Renal cortical epithelial cell (primary cell): ENCODE data around the gene MICAL3. TPM values are rescaled to one million over a fixed set of nuclear protein-coding genes. Genes with fewer than 3 reads are reported as not detected.

Experiments
- DNase-seq: peaks from one replicate; pipeline ENCODE4 v3.0.0-alpha.2; 2011; ENCODE audit warnings: low read depth
- total RNA-seq: library from RNA; depleted of rRNA; stranded (reverse); fragments of >200 nt; gene quantifications from 2 replicates; pipeline ENCODE4 v1.2.3, GENCODE V29; 2014

The MICAL3 gene
- total RNA-seq, 1 donor from 2014 or later, result 132 TPM

DNA sequence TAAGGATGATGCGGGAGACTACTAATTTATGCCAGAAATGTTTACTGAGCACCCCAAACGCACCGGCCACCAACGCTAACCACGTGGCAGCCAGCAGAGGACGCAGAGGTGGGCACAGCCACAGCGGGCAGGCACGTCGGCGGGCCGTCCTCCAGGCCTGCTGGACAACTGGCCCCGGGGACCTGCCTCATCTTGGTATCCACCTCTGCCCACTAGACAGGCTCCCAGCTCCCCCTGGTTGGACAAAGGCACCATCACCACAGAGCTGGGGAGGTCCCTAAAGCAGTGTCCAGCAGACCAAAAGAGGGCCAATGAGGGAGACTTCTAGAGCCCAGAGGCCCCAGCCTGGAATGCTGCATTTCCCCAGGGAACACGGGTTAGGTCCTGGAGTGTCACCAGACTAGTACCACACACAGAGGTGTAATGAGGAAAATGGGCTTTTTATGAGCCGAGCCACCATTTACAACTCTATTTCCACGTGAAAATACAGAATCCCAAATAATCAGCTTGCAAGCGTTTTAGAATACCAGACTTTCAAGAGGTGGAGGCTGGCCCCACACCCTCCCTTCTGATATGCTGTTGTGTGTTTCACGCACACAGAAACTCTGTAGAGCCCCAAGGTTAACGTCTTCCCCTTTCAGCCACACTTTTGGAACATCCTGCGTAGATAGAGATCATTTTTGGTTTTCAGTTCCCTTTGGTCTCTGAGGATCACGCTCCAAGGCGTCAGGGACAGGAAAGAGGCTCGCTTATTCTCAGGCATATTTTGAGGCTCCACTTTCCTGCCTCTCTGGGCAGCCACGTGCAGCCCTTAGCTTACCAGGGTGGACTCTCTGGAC, 226.4 kb downstream of the MICAL3 start:
- DNase-seq, result no peak

DNA sequence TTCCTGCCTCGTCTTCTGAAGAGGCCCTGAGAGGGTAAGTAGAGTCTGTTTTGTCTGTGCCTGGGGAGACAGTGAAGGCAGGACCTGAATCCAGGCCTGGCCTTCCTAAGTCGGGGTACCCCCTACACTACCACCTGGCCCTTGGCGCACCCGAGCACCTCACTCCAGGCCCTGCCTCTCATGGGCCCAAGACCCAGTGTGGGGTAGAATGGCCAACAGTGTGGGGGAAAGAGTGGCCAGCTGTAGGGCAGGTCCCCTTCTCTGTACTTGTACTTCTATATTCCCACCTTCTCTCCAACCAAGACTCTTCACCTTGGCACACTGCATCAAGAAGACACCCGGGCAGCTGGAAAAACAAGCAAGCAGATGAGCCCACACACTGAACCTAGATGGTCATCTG, 227.7 kb downstream of the MICAL3 start:
- DNase-seq, result no peak

DNA sequence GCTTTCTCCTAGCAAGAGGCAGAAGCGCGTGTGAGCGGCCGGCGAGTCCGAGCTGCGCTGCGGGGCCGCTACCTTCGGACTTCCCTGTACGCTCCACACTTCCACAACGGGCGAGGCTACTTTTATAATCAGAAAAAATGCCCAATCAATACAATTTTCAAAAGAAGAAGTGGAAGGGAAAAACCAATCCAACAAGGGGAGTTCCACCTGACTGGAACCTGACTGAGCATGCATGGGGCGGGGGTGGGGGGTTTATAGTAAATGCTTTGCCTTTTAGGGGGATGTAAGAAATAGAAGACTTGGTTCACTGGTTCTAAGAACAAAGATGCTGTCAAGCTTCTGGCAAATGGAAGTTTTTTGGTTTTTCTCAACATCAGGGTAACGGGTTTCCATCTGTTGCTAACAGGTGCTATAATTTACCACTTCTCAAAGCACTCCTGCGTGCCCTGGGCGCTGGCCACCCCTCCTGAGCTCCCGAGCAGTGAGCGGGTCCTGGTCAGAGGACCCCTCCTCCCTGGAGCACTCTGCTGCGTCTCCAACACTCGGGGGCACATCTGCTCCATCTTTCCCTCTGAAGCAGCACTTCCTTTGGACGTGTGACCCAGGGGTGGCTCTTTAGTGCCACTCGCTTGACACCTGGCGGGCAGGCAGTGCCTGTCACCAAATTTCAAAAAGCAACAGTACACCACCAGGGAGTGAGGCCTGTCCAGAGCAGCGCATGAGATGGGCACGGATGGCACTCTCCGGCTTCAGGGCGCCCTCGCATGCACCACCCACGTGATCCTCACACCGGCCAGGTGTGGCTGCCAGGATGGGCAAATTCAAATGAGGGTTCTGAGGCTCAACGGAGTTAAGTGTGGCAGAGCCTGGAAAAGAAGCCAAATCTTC, 228.5 kb downstream of the MICAL3 start:
- no peak for DNase-seq

DNA sequence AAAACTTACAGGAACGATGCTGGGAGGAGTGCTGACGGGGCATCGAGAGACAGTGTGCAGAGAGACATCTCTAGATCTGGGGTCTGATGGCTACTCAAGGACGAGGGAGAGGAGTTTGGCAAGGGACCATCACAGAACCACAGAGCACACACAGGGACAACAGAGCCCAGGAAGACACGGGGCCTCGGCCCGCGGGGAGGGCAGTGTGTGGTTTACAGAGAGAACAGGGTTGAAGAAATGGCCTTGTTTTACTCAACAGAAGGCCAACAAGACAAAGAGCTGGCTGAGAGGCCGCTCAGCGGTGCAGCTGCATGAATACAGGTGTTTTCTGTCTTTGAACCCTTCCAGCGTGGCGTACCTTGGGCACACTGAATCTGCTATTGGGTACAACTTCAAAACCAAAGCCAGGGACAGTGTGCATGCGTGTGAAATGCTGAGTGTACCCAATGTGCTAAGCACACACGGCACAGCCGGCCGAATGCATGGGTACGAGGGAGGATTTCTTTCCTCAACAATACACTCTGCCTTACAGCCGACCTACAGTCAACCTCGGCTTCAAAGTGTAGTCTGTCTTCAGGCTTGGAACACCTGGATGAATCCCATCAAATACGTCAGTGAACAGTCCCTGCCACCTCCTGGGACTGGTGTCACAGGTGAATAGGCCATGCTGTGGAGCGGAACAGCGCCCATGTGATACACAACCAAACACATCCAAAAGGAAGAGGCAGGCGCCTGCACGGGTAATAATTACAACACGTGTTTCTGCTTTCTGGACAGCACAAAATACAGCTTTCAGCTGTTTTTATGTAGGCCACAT, 229.4 kb downstream of the MICAL3 start:
- DNase-seq, result no peak

DNA sequence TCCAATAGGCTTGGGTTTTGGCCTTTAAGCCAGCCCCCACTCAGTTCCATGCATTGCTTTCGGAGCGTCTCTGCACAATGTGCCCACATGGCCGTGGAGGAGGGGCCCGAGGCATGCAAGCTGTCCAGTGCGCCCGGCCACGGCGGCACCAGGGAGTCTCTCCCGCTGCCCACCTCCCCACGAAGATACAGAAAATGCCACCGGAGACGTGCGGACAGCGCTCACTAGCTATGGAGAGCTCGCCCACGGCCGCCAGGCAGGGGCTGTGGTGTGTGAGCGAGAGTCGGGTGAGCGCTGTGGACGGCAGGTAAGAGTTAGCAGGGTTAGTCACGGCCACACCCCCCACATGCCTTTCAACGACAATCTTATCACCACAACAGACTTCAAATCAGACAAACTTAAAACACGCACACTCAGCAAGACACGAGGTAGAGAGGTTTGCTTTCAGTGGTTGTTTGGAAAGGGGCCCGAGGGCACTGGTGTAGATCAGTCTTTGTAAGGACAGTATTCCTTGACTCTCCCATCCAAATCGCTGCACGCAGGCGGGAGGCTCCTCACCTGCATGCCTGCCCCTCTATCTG, 231.4 kb downstream of the MICAL3 start:
- no peak for DNase-seq

DNA sequence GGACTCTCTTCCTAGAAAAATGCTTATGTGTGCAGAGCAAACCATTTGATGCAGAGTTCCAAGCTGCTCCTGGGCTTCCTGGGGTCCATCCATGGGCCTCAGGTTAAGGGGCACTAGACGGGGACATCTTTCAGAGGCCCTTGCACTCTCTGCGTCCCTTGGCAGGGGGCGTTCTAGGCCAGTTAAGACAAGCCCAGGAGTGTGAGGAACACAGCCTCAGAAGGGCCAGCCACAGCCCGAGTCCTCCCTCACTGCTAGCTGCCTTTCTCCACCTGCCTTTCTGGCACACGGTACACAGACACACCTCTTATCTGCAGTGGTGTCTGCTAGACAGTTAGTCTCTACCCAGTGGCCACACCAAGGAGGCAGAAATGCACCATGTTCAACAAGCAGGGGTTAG, 232.1 kb downstream of the MICAL3 start:
- no peak for DNase-seq

DNA sequence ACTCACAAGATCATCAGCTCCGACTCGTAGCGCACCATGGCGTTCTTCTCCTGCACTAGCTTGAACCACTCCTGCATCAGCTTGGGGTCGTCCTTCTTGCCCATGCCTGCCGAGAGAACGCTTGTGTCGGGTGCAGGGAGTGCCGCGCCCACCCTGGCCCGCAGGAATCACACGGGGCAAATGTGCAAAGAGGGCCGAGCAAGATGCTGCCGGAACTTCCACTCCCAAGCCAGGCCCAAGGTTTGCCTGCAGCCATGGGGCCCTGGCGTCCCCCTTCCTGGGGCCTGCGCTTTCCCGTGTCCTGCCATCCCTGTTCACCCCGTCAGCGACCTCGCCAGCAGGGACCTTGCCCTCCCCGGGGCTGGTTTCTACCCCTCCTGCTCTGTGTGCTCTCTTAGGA, 233.2 kb downstream of the MICAL3 start:
- no peak for DNase-seq

DNA sequence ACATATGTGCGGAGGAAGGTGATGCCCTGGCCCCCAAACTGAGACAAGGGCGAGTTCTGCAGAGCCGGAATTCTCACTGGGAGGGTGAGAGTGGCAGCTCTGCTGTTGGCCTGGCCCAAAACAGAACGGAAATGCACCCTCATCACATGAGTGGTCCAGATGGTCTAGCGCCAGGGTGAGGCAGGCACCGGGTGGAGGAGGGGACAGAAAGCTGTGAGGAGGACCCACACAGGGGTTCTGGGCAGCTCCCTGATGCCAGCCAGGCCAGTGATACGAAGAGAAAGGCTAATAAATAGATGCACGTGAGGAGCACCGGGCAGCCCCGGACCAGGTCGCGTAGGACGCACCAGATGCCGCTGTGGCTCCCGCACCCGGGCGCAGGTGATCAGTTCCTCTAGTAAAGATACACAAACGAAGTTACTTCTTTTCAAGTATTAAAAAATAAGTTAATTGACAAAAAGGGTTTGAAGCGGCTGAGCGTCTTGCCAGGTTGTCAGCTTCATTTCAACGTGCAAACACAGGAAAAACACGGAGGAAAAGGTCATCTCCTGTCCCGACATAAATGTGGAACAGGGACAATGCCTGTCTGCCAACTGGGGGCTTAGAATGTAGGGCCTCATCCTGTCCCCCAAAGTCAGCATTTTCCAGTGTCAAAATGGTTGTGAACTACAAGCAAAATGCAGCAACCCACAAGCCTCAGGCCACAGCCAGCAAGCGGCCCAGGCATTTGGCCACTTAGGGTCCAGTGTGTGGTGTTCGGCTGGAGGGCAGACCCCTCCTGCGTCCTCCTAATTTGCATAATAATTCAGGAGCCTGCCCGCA, 234.8 kb downstream of the MICAL3 start:
- DNase-seq, result no peak

DNA sequence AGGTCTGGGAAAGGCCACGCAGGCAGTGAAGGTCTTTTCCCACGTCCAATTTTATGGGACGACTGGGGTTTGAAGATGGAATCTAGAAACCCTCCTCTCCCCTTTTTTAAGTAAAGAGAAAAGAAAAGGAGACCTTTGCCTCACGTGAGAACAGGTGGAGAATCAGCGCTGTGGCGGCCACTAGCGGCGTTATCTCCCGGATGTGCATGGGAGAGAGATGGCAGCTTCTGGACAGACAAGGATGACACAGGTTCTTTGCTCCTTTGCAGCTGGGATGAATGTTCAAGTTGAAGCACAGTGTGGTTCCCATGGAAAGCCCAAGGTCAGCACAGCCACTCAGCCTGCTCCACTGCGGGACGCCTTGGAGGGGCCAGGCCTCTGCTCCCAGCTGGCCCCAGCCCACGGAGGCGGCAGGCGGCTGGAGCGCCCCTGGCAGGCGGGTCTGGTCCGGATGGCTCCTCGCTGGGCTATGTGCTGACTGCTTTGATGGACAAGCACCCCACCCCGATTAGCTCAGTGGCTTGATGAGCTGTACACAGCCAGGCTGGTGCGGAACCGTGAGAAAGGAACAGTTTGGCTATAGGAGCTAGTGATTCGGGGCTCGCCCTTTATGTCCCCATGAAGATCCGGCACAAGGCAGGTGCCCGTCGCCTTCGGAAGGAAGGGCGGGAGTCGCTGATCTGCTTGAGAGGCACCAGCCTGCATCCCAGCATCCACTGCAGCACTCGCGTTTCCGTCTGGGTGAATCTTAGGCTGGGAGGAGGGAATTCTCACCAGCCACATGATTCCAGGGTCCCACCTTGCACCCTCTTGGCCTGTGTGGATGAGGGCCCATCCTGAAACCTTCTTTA, 235.6 kb downstream of the MICAL3 start:
- no peak for DNase-seq

DNA sequence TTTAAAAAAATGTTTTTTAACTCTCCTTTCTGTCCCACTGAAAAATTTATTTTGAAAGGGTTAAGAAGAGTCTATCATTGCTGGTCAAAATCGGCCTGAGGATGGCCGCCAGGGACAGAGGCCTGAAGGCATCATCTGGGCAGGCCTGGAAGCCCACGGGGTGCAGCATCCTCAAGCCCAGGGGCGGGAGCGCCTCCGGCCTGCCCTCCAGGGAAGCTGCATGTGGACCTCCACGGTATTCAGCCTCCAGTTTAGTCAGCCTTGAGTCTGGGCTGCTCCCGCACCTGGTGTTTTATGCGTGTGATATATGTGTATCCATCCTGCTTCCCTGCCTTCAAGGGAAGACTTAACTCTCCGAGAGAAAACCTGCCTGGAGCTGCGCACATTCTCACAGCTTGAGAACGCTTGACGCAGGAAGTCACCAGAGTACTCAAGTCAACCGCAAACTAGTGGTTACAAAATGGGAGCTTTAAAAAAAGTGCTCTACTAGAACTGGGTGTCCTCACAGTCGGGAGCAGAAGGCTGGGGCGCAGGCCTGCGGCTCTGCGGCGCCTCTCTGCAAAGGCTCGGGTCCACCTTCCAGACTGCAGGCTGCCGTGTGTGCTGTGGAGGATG, 236.5 kb downstream of the MICAL3 start:
- DNase-seq, result no peak

DNA sequence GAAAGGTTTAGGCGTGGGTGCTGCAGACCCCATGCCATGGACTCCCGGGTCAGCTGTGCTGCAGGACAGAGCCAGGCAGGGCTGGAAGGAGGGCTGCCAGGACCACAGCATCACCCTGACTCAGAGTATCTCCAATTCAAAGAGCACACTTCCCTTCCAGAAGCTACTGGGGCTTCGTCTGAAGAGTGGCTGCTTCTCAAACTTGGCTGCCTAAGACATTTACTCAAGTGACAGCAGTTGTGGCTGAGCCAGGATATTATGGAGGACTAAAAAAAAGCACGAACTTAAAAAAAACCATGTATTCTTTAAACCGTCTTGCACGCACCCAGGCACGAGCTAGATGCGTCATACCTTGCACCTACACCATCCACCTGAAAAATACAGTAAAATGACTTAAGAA, 237.1 kb downstream of the MICAL3 start:
- DNase-seq, result no peak

DNA sequence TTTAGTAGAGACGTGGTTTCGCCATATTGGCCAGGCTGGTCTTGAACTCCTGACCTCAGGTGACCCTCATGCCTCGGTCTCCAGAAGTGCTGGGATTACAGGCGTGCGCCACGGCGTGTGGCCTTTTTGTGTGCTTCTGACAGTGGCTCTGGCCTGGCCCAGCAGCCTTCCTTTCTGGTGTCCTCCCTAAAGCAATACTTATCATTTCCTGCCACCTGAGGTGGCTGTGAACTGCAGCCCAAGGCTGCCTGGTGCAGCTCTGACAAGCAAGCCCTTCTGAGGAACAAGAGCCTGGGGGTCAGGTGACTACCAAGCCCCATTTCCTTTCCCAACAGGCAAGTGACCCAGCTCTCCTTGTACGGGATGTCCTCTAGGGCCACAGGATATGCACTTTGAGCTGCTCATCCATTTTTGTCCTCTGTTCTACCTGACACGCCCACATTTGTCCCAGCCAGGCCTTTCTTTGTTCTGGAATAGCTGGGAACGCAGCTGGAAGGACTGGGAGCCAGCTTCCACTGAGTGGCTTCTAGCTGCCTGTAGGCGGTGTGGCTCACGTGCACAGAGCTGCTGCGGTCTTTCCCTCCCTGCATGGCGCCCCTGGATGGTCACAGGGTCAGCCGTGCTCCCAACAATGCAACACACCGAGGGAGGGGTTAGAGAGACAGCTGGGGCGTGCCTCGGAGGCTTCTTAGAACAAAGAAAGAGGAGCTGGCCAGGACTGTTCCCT, 237.8 kb downstream of the MICAL3 start:
- DNase-seq, result no peak

DNA sequence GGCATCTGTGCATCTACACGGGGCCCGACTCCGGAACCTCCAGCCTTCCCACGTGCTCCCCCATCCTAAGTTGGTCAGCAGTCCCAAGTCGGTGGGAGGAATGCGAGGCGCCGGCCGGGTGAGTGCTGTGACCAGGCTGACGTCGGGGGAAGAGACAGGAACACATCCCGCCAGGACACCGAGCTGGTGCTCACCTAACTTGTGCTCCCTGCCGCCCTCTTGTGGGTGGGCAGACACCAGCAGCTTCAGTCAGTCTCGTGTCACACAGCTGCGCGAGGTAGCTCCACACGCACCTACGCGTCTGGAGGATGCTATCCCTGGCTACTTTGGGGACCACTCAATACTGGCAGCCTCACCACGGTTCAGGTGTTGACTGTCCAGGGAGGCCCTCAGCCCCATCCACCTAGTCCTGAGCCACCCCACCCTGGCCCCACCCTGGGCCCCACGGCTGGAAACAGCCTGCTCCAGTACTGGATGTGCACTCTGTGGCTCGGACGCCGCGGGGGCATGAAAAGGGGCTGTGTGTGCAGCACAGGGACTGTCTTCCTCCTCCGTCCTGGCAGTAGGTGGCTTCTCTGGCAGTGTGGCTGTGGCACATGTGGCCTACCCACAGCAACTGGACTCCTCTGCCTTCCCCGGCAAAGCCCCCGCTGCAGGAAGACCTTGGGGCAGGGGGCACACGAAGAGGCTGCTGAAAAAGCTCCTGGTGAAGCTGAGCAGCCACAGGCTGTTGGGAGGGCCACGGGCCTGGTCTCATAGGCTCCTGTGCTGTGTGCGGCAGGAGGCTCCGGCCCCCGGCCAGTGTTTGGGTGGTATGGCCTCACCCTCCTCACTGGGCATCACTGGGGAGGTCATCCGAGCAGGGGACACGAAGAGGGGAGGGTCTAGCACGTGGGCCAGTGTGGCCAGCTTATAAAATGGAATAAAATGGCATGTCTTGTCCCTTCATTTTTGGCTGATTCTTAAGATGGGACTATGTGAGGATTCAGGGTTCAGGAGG, 238.9 kb downstream of the MICAL3 start:
- DNase-seq, result peak; percentile 30

DNA sequence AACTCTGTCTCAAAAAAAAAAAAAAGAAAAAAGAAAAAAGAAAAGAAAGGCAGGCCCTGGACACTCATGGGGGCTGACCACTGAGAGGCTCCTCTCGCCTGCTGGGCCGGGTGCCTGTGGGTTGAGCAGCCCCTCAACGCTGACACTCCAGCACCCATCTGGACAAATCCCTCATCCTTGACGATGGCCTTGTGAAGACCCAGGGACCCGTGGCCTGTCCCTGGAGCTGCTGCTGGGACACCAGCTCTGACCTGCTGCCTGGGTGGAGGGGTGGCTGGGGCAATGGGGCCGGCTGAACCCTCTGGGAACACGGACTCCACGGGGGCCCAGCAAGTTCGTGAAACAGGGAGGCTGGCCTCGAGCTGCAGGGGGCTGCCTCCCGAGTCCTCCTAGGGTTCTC, 239.6 kb downstream of the MICAL3 start:
- no peak for DNase-seq

DNA sequence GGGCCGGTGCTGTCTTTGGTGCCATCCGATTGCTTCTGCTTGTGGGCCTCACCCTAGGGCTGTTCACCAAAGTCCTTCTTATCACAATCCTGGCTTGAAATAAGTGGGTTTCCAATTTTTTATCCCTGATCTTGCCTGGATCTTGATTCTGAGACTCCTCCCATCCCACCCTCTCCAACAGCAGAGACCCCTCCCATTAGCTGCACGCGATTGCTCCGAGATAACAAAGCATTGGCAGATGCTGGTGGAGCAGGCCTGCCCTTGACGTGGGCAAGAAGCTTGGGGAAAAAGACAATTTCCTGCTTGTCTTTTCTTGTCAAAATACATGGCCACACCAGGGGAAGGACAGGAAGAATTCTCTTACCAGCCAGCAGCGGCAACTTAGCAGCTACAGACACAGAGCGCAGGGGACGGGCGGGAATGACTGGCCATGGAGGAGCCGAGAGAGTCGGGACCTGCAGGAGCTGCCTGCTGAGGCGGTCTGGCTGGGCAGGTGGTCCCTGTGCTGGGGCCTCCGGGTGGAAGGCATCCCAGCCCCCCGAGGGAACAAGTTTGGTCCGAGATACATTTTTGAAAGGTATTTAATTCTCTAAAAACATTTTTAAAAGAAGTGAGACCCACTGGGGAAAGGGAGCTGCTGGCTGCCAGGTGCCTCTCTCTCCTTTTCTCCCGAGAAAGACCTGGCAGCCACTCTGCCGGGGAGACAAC, 240.4 kb downstream of the MICAL3 start:
- no peak for DNase-seq

DNA sequence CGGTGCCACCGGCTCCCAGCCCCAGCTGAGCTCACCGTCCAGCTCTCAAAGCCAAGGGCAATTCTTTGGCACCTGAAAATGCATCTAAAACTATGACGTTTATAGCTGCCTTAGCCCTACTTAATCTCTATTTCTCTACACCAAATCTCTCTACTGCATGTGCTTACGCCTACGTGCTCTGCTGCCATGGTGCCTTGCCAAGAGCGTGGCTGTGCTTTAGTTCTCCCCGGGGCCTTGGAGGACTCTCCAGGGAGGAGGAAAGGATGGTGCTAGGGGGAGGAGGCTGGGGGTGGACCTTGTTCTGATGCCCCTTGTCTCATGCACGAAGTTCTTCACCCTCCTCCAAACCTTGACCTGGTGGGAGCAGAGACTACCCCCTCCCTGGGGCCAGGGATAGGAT, 241.0 kb downstream of the MICAL3 start:
- DNase-seq, result no peak

DNA sequence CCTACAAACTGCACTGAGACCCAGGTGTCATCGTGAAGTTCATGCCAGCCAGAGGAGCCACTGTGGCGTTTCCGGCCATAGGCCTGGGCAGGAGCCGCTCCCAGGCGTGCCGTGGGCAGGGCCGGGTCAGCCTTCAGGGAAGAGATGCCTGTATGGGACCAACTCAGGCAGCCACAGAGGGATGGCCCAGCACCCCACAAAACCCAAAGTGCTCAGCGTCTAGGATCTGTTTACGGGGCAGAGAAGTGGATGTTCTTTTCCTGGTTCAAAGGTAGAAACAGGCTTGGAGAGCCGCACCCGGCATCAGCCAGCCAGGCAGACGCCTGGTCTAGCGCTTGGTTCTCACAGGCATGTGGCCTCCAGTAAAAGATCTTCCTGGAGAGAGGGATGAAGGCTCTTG, 241.7 kb downstream of the MICAL3 start:
- DNase-seq, result no peak
